ENCODE results near the gene SIRT2. TPM values are rescaled to one million over a fixed set of nuclear protein-coding genes. Genes with fewer than 3 reads are reported as not detected.

The SIRT2 gene
- total RNA-seq, 1 donor from 2014 or later = 38.9 TPM

GRCh38 chr19:38910488-38910887 lies 11.1 kb upstream of the SIRT2 start:
- no peak overlapping the region for H3K4me3 ChIP-seq (ENCODE audit: low read depth, low read length)
- DNase-seq (ENCODE audit: low read depth) = no peak
- H3K27me3 ChIP-seq (ENCODE audit: control insufficient read depth, insufficient read depth, low read length) = peaks cover 19% of the 10 kb centered on the region
- TF ChIP-seq CTCF (IDR thresholded peaks at IDR 0.05; ENCODE audit: insufficient read depth, low read length, poor library complexity, severe bottlenecking) = no peak
- H3K36me3 ChIP-seq (ENCODE audit: control insufficient read depth, insufficient read depth, low read length) = no peaks in the 10 kb centered on the region

- no peak for DNase-seq (ENCODE audit: low read depth)
- H3K36me3 ChIP-seq (ENCODE audit: control insufficient read depth, insufficient read depth, low read length) = no peaks in the 10 kb centered on the region
- TF ChIP-seq CTCF (IDR thresholded peaks at IDR 0.05; ENCODE audit: insufficient read depth, low read length, poor library complexity, severe bottlenecking) = no peak
- H3K27me3 ChIP-seq (ENCODE audit: control insufficient read depth, insufficient read depth, low read length) = peaks cover 19% of the 10 kb centered on the region
- no peak overlapping the region for H3K4me3 ChIP-seq (ENCODE audit: low read depth, low read length)
Observed at GRCh38 chr19:38908911-38909310, 9.5 kb upstream of the SIRT2 start.

- no peaks in the 10 kb centered on the region for H3K36me3 ChIP-seq (ENCODE audit: control insufficient read depth, insufficient read depth, low read length)
- no peak overlapping the region for H3K4me3 ChIP-seq (ENCODE audit: low read depth, low read length)
- no peak for DNase-seq (ENCODE audit: low read depth)
- H3K27me3 ChIP-seq (ENCODE audit: control insufficient read depth, insufficient read depth, low read length) = peaks cover 17% of the 10 kb centered on the region
- TF ChIP-seq CTCF (IDR thresholded peaks at IDR 0.05; ENCODE audit: insufficient read depth, low read length, poor library complexity, severe bottlenecking) = no peak
Observed at GRCh38 chr19:38907670-38908069, 8.3 kb upstream of the SIRT2 start.

- Histone ChIP-seq H3K36me3 (ENCODE audit: control insufficient read depth, insufficient read depth, low read length) (no peaks in the 10 kb centered on the region), H3K4me3 (ENCODE audit: low read depth, low read length) (no peak overlapping the region), H3K27me3 (ENCODE audit: control insufficient read depth, insufficient read depth, low read length) (peaks cover 13% of the 10 kb centered on the region)
- no peak for TF ChIP-seq CTCF (IDR thresholded peaks at IDR 0.05; ENCODE audit: insufficient read depth, low read length, poor library complexity, severe bottlenecking)
- no peak for DNase-seq (ENCODE audit: low read depth)
Observed at GRCh38 chr19:38907227-38907626, 7.8 kb upstream of the SIRT2 start.

- no peak for DNase-seq (ENCODE audit: low read depth)
- H3K4me3 ChIP-seq (ENCODE audit: low read depth, low read length) = no peak overlapping the region
Observed at GRCh38 chr19:38905620-38906019, 6.2 kb upstream of the SIRT2 start.

More at GRCh38 chr19:38905620-38906019, 6.2 kb upstream of the SIRT2 start:
- Histone ChIP-seq H3K27me3 (ENCODE audit: control insufficient read depth, insufficient read depth, low read length) (no peaks in the 10 kb centered on the region), H3K36me3 (ENCODE audit: control insufficient read depth, insufficient read depth, low read length) (no peaks in the 10 kb centered on the region)
- TF ChIP-seq CTCF (IDR thresholded peaks at IDR 0.05; ENCODE audit: insufficient read depth, low read length, poor library complexity, severe bottlenecking) = no peak
